Naive B cell (primary cell): ENCODE results near the gene PDK2. TPM values are rescaled to one million over a fixed set of nuclear protein-coding genes. Genes with fewer than 3 reads are reported as not detected.

ENCODE experiments used
- ATAC-seq, 2 donors: fragments of 150-1000 bp; cut with Tn5 transposase; 2 replicates each; pipeline ENCODE4 v1.10.0; 2021; ENCODE audit warnings: low read depth in 2 of 2, mild to moderate bottlenecking in 2 of 2, moderate library complexity in 2 of 2
- DNase-seq: peaks from one replicate; pipeline ENCODE4 v3.0.0; 2022
- H3K27ac Mint-ChIP-seq, 6 donors: one replicate each; pipeline ENCODE4 v1.8.0; 2020 to 2022; ENCODE audit warnings: mild to moderate bottlenecking in 6 of 6, mixed read lengths in 6 of 6, moderate library complexity in 5 of 6, inconsistent platforms in 2 of 6
- H3K27me3 Mint-ChIP-seq, 3 donors: one replicate each; pipeline ENCODE4 v1.8.0; 2021 to 2022; ENCODE audit warnings: mixed read lengths in 3 of 3, mild to moderate bottlenecking in 1 of 3
- H3K36me3 Mint-ChIP-seq, 2 donors: one replicate each; pipeline ENCODE4 v1.8.0; 2020 to 2022; ENCODE audit warnings: mixed read lengths in 2 of 2, inconsistent platforms in 1 of 2, mild to moderate bottlenecking in 1 of 2
- H3K4me1 Mint-ChIP-seq, 3 donors: one replicate each; pipeline ENCODE4 v1.8.0; 2020 to 2022; ENCODE audit warnings: mixed read lengths in 3 of 3, inconsistent platforms in 1 of 3, mild to moderate bottlenecking in 1 of 3, moderate library complexity in 1 of 3
- H3K4me3 Mint-ChIP-seq, 8 donors: one replicate each; pipeline ENCODE4 v1.8.0; 2020 to 2022; ENCODE audit warnings: mild to moderate bottlenecking in 8 of 8, mixed read lengths in 8 of 8, moderate library complexity in 8 of 8, inconsistent platforms in 2 of 8
- H3K9me3 Mint-ChIP-seq, 7 donors: one replicate each; pipeline ENCODE4 v1.8.0; 2020 to 2022; ENCODE audit warnings: mixed read lengths in 7 of 7, mild to moderate bottlenecking in 5 of 7, inconsistent platforms in 2 of 7, moderate library complexity in 1 of 7
- polyA plus RNA-seq, 6 donors: library from polyadenylated mRNA; unstranded; fragments of 300-500 nt; fragmentation: Illumina TruSeq; gene quantifications; one replicate each; pipeline ENCODE4 v1.2.3, GENCODE V29; 2021; ENCODE audit warnings: low read depth in 6 of 6

Gene PDK2
- polyA plus RNA-seq, 6 donors from 2014 or later: 33.4 to 49.6 (median 40.3) TPM

- peaks cover 5 to 8% of the 10 kb centered on the region in 2 donors for H3K36me3 Mint-ChIP-seq
- H3K4me1 Mint-ChIP-seq: peaks cover 0 to 5% (median 0%) of the 10 kb centered on the region in 3 donors
- DNase-seq: no peak
Measured at GRCh38 chr17:50076221-50076590, 18.9 kb upstream of the PDK2 start.

GRCh38 chr17:50076591-50077235 lies 18.4 kb upstream of the PDK2 start:
- no peak for ATAC-seq
- Mint-ChIP-seq H3K4me1 (peaks cover 0 to 5% (median 0%) of the 10 kb centered on the region in 3 donors), H3K4me3 (no peak overlapping the region), H3K9me3 (peaks cover 0 to 3% (median under 1%) of the 10 kb centered on the region in 7 donors), H3K27me3 (peaks cover 6 to 35% (median 9%) of the 10 kb centered on the region in 3 donors), H3K36me3 (peaks cover 3 to 5% of the 10 kb centered on the region in 2 donors), H3K27ac (no peak overlapping the region)
- no peak for DNase-seq

More at GRCh38 chr17:50076221-50076590, 18.9 kb upstream of the PDK2 start:
- H3K9me3 Mint-ChIP-seq: peaks cover 0 to 7% (median 6%) of the 10 kb centered on the region in 7 donors
- no peak for ATAC-seq
- no peak overlapping the region for H3K4me3 Mint-ChIP-seq
- no peak overlapping the region for H3K27ac Mint-ChIP-seq
- peaks cover 6 to 40% (median 9%) of the 10 kb centered on the region in 3 donors for H3K27me3 Mint-ChIP-seq

DNA sequence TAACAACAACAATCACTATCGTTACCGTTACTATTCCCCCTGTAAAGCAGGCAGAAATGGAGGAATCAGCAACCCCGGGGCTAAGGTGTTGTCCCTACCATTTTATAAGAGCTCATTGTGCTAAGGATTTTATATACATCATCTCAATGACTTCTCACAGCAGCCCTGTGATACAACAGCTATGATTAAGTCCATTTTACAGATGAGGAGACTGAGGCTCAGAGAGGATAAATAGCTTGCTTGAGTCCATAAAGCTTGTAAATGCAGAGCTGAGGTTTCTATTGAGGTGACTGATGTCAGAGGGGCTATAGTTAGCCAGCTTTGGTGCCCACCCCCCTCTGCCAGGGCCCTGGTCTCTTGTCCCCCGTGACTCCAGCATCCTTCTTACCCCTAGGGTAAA lies 16.7 kb upstream of the PDK2 start:
- Mint-ChIP-seq H3K27me3 (peaks cover 6 to 37% (median 9%) of the 10 kb centered on the region in 3 donors), H3K36me3 (no peaks in the 10 kb centered on the region), H3K9me3 (no peaks in the 10 kb centered on the region), H3K4me1 (peaks cover 0 to 5% (median 0%) of the 10 kb centered on the region in 3 donors), H3K27ac (peak overlapping the region in 1 of 6 donors; percentile 12), H3K4me3 (no peak overlapping the region)
- no peak for ATAC-seq
- no peak for DNase-seq

DNA sequence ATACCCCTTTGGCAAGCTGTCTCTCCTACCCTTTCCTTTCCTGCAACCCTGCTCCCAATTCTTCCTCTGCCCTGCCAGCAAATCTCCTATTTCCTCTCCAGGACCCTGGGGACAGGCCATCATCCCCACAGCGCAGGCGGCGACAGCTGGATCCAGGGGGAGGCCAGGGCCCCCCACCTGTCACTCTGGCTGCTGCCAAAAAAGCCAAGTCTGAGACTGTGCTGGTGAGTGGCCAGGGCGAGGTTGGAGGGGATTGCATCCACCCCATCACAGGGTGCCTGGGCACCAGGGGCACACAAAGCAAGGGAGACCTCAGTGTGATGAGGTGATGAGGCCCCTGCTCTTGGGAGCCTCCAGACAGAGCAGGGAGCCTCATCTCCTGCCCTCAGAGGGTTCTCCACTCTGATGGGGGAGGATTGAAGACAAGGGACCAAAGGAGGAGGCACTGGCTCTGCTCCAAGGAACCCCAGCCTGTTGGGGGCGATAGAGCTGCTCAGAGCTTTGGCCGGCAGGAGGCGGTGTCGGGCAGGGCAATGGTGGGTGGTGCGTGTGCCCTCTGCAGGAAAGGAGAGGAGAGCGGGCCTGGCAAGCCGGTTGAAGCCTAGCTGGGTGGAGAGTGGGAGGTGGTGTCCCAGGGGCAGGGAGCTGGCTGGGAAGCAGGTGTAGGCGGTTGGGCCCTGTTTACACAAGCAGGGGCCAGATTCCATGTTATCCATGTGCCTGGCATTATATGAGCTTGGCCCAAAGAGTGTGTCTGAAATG lies 15.6 kb upstream of the PDK2 start:
- H3K4me1 Mint-ChIP-seq: peaks cover 0 to 5% (median 0%) of the 10 kb centered on the region in 3 donors
- peaks cover 4 to 37% (median 4%) of the 10 kb centered on the region in 3 donors for H3K27me3 Mint-ChIP-seq
- H3K4me3 Mint-ChIP-seq: peak overlapping the region in 1 of 8 donors; percentile 70
- no peaks in the 10 kb centered on the region for H3K9me3 Mint-ChIP-seq
- DNase-seq (no peak), ATAC-seq (no peak)
- H3K27ac Mint-ChIP-seq: peak overlapping the region in 1 of 6 donors; percentile 24
- no peaks in the 10 kb centered on the region for H3K36me3 Mint-ChIP-seq

DNA sequence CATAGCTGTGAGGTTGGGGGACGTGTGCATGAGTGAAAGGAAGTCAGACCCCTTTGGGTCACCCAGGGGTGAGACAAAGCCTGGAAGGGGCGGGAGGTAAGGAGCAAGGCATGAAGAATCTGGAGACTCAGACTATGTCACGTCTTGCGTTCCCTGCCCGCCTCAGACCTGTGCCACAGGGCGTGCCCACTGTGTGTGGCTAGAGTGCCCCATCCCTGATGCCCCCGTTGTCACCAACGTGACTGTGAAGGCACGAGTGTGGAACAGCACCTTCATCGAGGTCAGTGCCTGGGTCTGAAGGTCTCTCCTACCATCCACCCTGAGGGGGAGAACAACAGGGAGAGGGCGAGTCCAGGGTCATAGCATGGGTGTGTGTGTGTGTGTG lies 15.1 kb upstream of the PDK2 start:
- Mint-ChIP-seq H3K36me3 (no peaks in the 10 kb centered on the region), H3K9me3 (no peaks in the 10 kb centered on the region), H3K4me1 (peaks cover 0 to 5% (median 0%) of the 10 kb centered on the region in 3 donors), H3K27ac (no peak overlapping the region), H3K4me3 (no peak overlapping the region), H3K27me3 (peaks cover 0 to 37% (median 0%) of the 10 kb centered on the region in 3 donors)
- no peak for ATAC-seq
- no peak for DNase-seq

DNA sequence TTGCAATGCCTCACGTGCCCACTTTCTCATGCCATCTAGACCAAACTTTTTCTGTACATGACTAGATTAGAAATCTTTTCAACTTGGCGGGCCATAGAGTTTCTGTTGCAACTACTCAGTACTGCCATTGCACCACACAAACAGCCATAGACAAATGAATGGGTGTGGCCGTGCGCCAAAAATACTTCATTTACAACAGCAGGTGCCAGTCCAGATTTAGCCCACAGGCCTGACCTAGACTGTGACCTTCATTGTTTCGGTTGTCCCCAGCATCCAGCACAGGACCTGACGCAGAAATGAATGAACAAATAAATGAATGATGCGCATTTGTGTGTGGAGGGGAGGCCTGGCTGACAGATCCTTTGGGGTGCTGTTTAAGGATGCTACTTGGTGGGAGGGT lies 14.3 kb upstream of the PDK2 start:
- Mint-ChIP-seq H3K27me3 (peaks cover 0 to 32% (median 0%) of the 10 kb centered on the region in 3 donors), H3K4me3 (no peak overlapping the region), H3K27ac (peak overlapping the region in 1 of 6 donors; percentile 70), H3K4me1 (peaks cover 0 to 5% (median 0%) of the 10 kb centered on the region in 3 donors), H3K36me3 (no peaks in the 10 kb centered on the region), H3K9me3 (no peaks in the 10 kb centered on the region)
- ATAC-seq (no peak), DNase-seq (no peak)

GRCh38 chr17:50081757-50082156 lies 13.4 kb upstream of the PDK2 start:
- Mint-ChIP-seq H3K27me3 (peaks cover 0 to 31% (median 0%) of the 10 kb centered on the region in 3 donors), H3K4me3 (peak overlapping the region in 1 of 8 donors; percentile 56), H3K27ac (no peak overlapping the region), H3K36me3 (no peaks in the 10 kb centered on the region), H3K4me1 (peaks cover 0 to 5% (median 0%) of the 10 kb centered on the region in 3 donors), H3K9me3 (no peaks in the 10 kb centered on the region)
- DNase-seq (no peak), ATAC-seq (no peak)

GRCh38 chr17:50087246-50087911 lies 7.8 kb upstream of the PDK2 start:
- Mint-ChIP-seq H3K27ac (no peak overlapping the region), H3K4me1 (peaks cover 0 to 5% (median 0%) of the 10 kb centered on the region in 3 donors), H3K36me3 (no peaks in the 10 kb centered on the region), H3K4me3 (no peak overlapping the region), H3K27me3 (peaks cover 0 to 39% (median 18%) of the 10 kb centered on the region in 3 donors), H3K9me3 (no peaks in the 10 kb centered on the region)
- ATAC-seq: peak; percentile 82 to 85
- peak; percentile 56 for DNase-seq

DNA sequence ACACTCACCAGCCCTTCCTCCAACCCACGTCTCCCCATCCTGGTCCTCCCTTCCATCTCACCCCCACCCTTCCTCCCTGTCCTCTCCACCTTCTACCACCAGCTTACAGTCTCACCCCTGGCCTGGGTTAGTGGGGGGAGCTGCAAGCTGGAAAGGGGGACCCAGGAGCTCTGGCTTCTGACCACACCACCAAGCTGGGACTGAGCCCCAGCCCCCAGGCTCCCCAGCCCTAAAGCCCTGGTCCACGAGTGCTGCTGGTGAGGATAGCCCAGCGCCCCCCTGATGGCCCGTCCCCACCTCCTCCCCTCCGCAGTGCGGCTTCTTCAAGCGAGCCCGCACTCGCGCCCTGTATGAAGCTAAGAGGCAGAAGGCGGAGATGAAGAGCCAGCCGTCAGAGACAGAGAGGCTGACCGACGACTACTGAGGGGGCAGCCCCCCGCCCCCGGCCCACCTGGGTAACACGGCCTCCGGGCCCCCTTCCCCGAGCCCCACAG lies 7.2 kb upstream of the PDK2 start:
- no peaks in the 10 kb centered on the region for H3K36me3 Mint-ChIP-seq
- no peaks in the 10 kb centered on the region for H3K9me3 Mint-ChIP-seq
- H3K4me1 Mint-ChIP-seq: peaks cover 0 to 5% (median 0%) of the 10 kb centered on the region in 3 donors
- peaks cover 0 to 35% (median 18%) of the 10 kb centered on the region in 3 donors for H3K27me3 Mint-ChIP-seq
- H3K4me3 Mint-ChIP-seq: no peak overlapping the region
- ATAC-seq: no peak
- no peak overlapping the region for H3K27ac Mint-ChIP-seq
- DNase-seq: no peak

- H3K4me3 Mint-ChIP-seq: peak overlapping the region in 1 of 8 donors; percentile 29
- no peaks in the 10 kb centered on the region for H3K9me3 Mint-ChIP-seq
- no peaks in the 10 kb centered on the region for H3K36me3 Mint-ChIP-seq
- no peak for ATAC-seq
- peak overlapping the region in 1 of 6 donors; percentile 72 for H3K27ac Mint-ChIP-seq
- DNase-seq: no peak
- H3K4me1 Mint-ChIP-seq: peaks cover 3 to 6% (median 5%) of the 10 kb centered on the region in 3 donors
- H3K27me3 Mint-ChIP-seq: peaks cover 0 to 34% (median 18%) of the 10 kb centered on the region in 3 donors
Measured at GRCh38 chr17:50088952-50089825, 6.0 kb upstream of the PDK2 start.

DNA sequence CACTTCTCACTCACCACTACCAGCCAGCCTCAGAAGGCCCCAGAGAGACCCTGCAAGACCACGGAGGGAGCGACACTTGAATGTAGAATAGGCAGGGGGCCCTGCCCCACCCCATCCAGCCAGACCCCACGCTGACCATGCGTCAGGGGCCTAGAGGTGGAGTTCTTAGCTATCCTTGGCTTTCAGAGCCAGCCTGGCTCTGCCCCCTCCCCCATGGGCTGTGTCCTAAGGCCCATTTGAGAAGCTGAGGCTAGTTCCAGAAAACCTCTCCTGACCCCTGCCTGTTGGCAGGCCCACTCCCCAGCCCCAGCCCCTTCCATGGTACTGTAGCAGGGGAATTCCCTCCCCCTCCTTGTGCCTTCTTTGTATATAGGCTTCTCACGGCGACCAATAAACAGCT lies 5.1 kb upstream of the PDK2 start:
- Mint-ChIP-seq H3K9me3 (no peaks in the 10 kb centered on the region), H3K27me3 (peaks cover 0 to 34% (median 18%) of the 10 kb centered on the region in 3 donors), H3K4me1 (peaks cover 8 to 13% (median 9%) of the 10 kb centered on the region in 3 donors), H3K4me3 (no peak overlapping the region), H3K36me3 (no peaks in the 10 kb centered on the region), H3K27ac (no peak overlapping the region)
- no peak for ATAC-seq
- no peak for DNase-seq

DNA sequence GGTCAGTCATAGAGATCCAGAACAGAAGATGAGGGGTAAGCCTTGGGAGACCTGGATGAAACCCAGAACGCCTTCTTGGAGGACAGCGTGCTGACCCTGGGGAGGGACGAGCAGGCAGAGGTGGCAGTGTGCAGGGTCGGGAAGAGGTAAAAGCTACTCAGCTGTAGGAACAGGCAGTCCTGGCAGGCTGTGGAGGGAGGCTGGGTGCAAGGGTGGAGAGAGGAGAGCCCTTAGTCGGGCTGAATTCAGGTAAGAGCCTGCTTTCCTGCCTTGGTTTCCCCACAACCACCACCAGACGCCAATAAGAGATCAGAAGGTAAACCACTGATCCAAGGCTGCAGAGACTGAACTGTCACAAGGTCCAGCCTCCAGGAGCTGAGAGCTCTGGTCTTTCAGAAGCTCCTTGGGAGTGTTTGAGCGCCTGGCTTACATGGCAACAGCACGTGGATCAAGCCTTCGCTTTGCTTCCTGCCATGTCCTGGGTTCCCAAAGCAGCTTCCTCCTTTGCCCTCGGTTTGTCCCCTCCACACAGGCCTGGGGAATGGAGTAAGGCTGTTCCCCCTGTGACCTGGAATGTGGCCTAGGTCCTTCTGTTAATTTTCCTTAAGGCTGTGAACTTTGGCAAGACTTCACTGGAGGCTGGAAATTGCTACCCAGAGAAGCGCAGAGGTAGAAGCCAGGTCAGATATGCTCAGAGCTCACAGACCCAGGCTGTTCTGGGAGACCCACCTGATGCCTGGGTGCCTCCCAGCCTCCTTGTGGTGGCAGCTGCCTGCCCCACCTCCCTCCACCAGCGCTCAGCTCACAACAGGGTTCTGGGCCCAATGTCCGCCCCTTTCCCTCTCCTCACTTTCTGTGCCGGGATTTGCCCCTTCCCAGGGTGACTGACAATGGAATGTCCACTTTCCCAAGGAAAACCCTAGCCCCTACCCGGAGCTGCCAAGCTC lies 3.9 kb upstream of the PDK2 start:
- H3K27ac Mint-ChIP-seq: peak overlapping the region in 1 of 6 donors; percentile 31
- H3K9me3 Mint-ChIP-seq: no peaks in the 10 kb centered on the region
- DNase-seq (no peak), ATAC-seq (no peak)
- peak overlapping the region in 1 of 8 donors; percentile 56 for H3K4me3 Mint-ChIP-seq
- peaks cover 20 to 23% (median 20%) of the 10 kb centered on the region in 3 donors for H3K4me1 Mint-ChIP-seq
- H3K27me3 Mint-ChIP-seq: peaks cover 0 to 34% (median 18%) of the 10 kb centered on the region in 3 donors
- H3K36me3 Mint-ChIP-seq: no peaks in the 10 kb centered on the region
